Measurements from ENCODE around the gene CTSO.
"Not testable (repeated sequence)": the region's sequence is repeated elsewhere in the genome, so short reads cannot be mapped to it uniquely, and the experiment has no call there.

Gene CTSO

DNA sequence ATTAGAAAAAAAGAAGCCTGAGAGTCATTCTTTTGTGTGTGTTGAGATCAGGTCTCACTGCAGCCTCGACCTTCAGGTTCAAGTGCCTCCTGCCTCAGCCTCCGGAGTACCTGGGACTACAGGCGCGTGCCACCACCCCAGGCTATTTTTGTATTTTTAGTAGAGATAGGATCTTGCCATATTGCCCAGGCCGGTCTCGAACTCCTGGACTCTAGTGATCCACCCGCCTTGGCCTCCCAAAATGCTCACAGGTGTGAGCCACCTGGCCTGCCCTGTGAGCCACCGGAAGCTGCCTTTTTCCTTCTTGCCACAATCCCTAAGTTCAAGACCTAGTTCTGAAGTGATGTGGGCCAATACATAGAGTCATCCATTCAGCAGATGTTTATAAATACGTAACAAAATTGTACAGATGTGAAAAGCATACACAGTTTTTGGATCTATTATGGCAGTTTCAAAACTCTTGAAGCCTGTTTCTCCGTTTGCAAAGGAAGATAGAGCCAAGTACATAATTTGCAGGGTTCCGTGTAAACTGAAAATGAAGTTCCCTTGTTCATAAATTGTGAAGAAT is 536 bp upstream of the CTSO start:
- DNase-seq (ENCODE audit: low spot score): no peak

GRCh38 chr4:155952501-155952901 is 1.2 kb downstream of the CTSO start:
- DNase-seq (ENCODE audit: low spot score): no peak

DNA sequence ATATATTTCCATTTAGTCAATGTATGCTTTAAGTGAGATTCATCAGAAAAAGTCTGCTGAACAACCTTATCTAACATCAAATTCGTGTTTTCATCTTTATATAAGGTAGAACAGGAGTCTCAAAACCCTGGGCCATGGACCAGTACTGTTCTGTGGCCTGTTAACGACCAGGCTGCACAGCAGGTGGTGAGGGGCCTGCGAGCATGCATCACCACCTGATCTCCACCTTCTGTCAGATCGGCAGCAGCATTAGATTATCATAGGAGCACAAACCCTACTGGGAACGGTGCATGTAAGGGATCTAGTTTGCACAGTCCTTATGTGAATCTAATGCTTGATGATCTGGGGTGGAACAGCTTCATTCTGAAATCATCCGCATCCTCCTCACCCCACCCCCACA is 3.2 kb downstream of the CTSO start:
- no peak for DNase-seq (ENCODE audit: low spot score)

GRCh38 chr4:155948541-155948940 is 5.1 kb downstream of the CTSO start:
- DNase-seq (ENCODE audit: low spot score): no peak

- no peak for DNase-seq (ENCODE audit: low spot score)
Observed at GRCh38 chr4:155946486-155946885, 7.2 kb downstream of the CTSO start.

GRCh38 chr4:155944516-155944915 is 9.2 kb downstream of the CTSO start:
- DNase-seq (ENCODE audit: low spot score): no peak

DNA sequence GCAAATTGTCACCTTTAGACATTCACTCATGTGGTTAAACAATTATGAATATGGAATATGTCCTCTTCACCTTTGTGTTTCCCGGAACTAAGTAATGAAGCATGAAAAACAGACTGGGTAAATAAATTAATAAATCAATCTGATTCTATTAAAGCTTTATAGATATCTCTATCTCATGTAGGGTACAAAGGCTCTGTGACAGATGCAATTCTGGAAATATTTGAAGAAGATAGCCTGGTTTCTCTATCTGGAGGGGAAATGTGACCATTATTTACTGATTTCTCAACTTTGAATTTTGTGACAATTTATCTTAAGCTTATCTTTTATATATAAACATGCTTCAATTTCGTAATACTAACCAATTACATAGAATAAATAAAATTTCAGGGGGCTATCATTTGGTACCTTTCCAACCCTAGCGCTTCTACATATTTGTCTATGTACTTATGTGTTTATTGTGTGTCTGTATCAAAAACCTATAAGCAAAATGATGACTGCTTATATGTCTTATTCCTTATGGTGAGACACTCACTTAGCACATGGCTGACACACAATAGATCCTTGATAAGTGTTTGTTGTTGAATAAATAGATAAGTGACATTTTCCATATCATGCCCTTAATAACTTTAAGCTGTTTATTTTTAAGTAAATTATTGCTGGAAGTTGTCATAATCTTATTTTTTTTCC is 9.9 kb downstream of the CTSO start:
- no peak for DNase-seq (ENCODE audit: low spot score)

- DNase-seq (ENCODE audit: low spot score): no peak
Observed at GRCh38 chr4:155941820-155942219, 11.8 kb downstream of the CTSO start.

DNA sequence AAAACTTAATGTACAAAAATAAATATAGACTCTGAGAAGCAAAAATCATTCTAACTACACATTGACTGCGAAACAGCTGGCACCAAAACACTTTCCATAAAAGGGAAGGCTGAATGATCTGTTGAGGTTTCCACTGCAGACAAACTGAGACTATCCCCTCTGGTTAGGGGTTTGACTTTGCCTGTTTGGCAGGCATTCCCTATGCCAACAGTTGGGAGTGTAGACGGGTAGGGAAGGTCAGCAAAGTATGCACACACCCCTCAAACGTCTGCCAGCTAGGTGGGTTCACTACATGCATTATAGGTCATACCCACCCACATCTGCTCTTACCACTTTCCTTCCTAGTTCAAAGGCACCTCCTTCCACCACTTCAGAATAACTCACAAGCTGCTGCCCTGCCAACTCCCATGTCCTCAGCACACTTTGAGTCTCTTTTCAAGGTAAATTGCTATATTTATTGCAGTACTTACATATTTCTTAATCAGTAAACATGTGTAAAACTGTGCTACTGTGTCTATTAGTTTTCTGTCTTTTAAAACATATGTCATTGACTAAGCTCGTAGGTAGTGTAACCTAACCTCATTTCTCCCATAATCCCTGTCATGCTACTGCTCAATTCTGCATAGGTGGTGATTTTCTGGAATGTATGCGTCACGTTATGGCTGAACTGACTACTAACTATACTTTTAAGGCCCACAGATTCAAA is 12.4 kb downstream of the CTSO start:
- no peak for DNase-seq (ENCODE audit: low spot score)

DNA sequence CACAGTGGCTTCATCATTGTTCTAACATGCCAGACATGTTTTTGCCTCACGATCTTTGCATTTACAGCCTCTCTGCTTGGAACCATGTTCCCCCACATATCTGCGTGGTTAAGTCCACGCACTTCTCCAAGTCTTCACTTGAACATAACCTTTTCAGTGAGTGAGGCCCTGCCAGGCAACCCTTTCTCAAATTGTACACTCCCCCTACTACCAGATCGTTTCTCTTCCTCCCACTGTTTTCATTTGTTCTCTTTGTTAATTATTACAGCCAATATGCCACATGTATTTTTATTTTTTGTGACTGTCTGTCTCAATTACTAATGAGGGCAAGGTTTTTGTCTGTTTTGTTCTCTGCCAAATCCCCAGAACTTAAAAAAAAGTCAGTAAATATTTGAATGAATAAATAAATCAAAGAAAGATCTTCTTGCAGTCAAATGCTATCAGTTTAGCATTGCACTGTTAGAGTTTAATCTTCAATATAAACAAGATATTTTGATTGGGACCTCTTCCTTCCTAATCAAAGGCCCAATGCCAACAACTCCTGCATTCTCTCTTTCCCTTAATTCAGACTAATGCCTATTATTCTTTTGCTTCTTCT is 18.2 kb downstream of the CTSO start:
- DNase-seq (ENCODE audit: low spot score): no peak

DNA sequence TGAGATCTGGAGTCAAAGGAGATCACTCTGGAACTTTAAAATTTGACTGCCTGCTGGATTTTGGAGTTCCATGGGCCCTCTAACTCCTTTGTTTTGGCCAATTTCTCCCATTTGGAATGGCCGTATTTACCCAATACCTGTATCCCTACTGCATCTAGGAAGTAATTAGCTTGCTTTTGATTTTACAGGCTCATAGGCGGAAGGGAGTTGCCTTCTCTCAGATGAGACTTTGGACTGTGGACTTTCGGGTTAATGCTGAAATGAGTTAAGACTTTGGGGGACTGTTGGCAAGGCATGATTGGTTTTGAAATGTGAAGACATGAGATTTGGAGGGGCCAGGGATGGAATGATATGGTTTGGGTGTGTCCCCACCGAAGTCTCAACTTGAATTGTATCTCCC is 19.0 kb downstream of the CTSO start:
- DNase-seq (ENCODE audit: low spot score): not testable (repeated sequence)

DNA sequence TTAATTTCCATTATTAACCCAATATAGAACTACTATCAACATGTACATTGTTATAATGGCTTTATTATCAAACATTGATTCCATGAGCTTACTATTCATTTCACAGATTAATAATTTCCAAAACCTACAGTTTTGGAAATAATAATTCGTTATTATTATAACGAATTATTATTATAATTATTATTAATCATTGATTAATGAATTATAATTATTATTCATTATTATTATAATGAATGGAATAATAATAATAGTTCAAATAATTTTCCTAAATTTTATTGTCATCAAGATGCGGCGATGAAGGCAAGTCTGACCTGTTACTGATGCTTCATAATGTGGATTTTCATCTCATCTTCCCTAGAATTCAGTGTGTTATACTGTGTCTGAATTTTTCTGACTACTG is 22.0 kb downstream of the CTSO start:
- no peak for DNase-seq (ENCODE audit: low spot score)

DNA sequence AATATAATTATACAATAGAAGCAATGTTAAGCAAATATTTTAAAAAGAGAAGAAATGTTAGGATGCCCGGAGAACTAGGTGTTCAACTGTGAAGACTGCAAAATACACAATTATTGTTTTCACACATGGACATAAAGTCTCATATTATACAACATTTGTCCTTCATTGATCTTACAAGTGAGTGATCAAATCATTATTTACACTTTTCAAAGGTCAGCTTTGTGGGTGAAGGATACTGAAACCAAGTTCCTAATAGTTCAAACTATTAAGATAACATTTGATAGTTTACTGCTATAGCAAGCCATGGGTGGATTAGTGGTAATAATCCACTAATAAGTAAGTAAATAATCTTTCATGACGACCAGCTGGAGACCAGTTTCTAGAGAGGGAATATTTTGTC is 23.3 kb downstream of the CTSO start:
- no peak for DNase-seq (ENCODE audit: low spot score)

DNA sequence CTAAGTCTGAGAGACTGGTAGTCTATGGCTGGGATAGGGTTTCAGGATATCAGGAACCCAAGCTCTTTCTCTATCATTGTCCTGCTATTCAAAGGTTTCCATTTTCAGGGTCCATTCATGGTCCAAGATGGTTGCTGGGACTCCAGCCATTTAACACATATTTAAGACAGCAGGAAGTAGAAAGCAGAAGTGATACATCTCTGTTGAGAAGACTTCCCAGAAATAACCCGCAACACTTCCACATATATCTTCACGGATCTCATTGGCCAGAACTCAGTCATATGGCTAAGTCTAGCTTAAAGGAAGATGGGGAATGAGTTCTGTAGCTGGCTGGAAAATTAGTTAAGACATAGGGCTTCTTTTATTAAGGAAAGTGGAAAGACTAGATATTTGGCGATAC is 23.8 kb downstream of the CTSO start:
- no peak for DNase-seq (ENCODE audit: low spot score)

GRCh38 chr4:155924637-155925036 is 29.0 kb downstream of the CTSO start:
- DNase-seq (ENCODE audit: low spot score): no peak

DNA sequence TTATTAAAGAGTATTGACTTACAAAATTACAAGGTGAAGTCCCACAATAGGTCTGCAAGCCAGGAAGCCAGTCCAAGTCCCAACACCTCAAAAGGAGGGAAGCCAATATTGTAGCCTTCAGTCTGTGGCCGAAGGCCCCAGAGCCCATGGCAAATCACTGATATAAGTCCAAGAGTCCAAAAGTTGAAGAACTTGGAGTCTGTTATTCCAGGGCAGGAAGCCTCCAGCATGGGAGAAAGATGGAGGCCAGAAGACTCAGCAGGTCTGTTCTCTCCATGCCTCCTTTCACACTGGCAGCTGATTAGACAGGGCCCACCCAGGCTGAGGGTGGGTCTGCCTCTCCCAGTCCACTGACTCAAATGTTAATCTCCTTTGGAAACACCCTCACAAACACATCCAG is 32.1 kb downstream of the CTSO start:
- no peak for DNase-seq (ENCODE audit: low spot score)

DNA sequence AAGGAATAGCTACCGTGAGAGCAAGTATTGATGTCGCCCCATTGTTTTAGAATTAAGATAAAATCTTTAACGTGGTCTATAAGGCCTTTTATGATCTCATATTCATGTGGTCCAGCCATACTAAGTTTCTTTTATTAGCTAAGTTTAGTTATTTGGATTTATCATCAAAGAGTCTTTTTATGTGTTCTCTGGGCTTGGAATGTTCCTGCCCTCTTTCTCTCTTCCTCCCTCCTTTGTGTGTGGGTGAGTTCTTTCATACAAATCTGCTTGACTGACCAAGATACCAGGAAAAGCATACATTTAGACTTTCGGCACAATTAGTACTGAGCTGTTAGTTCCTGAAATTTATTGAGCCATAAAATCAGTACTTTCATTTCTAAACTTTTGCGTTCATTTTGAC is 38.9 kb downstream of the CTSO start:
- DNase-seq (ENCODE audit: low spot score): no peak

DNA sequence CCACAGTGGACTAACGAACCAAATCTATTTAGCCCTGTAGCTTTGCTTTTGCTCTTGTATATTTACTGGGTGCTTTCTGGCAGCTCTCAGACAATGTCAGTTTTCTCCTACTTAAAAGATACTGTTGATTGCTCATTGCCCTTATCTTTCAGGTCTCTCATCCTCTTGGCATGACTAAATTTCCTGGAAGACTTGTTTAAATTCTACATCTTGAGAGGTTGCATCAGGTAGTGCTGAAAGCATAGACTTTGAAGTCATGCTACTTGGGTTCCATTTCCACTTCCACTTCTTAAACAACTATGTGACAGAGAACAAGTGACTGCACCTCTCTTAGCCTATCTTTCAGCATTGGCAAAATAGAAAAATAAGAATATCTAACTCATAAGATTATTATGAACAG is 41.8 kb downstream of the CTSO start:
- no peak for DNase-seq (ENCODE audit: low spot score)

DNA sequence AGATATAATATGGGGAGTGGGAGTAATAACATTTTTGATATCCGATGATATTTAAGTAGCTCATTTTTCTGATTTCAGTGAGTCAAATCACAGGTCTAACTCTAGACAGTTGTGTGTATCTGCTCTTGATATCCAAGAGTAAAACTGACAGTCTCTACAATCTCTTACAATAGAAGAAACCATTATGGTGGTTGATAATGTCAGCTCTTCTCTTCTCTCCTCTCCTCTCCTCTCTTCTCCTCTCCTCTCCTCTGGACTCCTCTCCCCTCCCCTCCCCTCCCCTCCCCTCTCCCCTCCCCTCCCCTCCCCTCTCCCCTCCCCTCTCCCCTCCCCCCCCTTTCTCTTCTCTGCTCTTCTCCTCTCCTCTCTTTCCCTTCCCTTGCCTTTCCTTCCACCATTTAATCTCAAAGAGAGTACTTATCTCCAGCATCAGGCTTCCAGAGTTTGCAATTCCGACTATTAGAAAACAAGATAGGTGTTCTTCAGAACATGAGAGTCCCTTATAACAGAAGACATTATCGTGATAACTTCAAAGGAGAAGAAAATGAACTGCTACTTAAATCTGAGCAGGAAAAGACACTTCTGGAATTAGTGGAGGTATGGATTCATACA is 43.9 kb downstream of the CTSO start:
- no peak for DNase-seq (ENCODE audit: low spot score)

DNA sequence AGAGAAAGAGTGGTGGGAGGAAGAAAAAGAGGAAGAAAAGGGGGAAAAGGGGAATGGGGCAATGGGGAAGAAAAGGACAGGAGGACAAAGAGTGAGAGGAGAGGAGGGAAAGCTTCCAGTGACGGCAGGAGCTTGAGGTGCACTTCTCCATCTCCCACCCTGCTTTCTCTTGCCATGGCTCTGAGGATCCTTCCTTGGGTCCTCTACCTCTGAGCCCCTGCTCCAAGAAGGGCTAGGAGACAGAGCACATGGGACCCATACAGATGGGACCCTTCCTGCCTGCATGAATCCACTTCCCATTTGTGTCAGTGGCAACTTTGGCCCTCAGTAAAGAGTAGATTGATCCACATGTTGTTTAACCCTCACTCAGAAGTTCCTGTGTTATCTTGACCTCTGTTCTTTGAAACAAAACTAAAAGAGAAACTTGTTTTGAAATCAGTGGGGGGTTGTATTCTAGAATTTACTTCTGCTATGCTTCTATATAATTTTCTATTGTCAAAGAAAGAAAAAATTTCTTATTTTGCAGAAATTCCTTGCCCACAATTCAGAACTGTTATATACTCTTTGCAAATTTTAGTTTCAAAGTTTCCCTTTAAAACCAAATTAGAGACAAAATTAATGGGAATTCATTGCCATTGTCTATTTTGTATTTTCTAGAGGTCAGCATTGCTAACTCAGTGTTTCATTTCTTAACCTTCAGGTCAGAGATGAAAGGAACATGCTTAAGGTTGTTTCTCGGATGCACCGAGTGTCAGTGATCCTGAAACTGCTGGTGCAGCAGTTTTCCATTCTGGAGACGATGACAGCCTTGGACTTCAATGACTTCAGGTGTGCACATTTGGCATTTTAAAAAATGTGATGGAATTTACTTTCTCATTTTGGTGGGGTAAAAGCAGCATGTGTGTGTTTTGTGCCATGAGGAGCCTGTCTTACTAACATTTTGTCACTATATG is 45.2 kb downstream of the CTSO start:
- DNase-seq (ENCODE audit: low spot score): no peak

GRCh38 chr4:155907556-155907955 is 46.1 kb downstream of the CTSO start:
- DNase-seq (ENCODE audit: low spot score): no peak

All from NAMALWA (cell line).